Kasumi-1 (cell line): ENCODE results near the gene ADGRL3.
"Not testable (repeated sequence)": the region's sequence is repeated elsewhere in the genome, so short reads cannot be mapped to it uniquely, and the experiment has no call there.

Source experiments
- DNase-seq, 2 experiments: peaks; one replicate each; lab custom pipeline; 2025; lab: John Stamatoyannopoulos, UW

Gene ADGRL3

DNA sequence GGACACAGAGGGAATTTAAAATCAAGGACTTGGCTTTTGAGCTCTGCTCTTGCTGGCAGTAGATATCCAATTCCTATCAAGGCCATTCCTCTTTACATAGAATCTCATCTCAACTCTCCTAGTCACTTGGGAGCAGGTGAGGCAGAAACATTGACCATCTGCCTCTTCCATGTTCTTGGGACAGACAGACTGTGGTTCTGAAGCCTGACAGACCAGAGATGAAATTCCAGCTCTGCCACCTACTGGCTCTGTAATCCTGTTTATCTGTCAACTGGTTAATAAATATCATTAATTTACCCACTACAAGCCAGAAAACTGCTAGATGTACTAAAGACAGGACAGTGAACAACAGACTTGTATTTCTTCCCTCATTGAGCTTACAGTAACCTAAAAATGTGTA lies 300.8 kb downstream of the ADGRL3 start:
- no peak for DNase-seq

DNA sequence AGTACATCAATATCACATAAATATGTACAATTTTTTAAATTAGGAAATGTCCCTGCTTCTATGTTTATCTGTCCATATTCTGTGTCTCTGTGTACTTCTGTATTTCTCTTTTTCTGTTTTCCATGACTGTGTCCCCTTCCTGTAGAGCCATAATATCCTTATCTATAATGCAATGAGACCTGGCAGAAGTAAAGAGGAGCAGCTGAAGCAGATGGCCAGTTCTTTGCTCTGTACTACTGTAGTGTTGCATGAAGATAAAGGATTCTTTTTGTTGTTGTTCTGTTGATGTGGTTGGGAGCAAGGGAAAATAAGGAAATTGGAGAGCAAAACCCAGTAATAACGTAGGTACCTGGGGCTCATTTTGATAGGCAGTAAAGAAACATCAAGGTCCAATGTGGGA lies 301.7 kb downstream of the ADGRL3 start:
- DNase-seq: no peak

DNA sequence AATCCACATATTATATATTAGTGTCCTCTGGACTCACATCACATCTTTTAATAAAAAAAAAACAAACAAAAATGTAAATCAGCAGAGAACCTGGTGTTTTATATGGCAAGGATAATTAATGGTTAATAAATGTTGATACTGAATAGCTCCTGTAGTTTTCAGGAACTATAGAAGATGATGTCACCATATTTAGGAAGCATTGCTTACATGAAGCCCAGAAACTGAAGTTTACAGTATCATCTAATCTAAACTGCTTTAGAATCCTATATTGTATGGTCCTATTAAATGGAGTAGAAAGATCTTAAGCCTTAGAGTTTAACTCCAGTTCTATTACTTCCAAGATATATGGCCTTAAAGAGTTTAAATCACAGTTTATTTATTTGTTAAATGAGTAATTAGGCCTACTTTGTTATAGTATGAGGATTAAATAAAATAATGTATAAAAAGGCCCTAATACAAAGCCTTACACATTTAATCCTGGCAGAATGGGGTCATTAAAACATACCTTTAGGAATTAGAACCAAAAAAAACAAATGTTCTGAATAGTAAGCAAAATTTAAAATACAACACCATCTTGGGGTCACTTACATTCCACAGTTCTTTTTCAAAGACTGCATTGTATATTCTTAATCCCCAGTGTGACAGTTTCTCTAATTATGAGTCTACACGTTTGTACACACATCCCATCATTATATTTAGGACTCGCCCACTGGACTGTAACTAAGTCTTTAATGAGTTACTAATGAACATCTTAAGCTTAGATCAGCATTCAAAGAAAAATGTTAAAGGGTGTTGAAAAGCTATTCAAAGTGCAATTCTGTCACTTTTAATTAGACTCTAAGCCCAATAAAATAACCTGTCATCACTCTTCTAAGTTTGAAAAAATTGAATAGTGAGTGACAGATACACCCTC lies 305.9 kb downstream of the ADGRL3 start:
- DNase-seq: no peak

DNA sequence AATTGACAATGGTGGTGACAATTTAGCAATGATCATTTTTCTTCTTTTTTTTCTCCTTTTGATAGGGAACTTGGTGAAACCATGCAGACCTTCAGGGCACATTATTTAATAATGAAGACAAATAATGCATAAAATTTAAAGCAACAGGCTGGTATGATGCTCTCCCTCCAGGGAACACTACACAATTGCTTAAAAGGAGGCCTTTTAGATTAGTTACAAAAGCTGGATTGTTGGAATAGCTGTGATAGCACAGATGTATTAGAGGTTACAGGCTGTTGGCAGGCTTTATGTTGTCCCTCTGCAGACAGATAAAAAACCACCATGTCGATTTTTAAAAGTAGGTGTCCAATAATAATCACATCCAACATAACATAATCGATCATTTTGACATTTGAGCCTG lies 307.0 kb downstream of the ADGRL3 start:
- DNase-seq: no peak

DNA sequence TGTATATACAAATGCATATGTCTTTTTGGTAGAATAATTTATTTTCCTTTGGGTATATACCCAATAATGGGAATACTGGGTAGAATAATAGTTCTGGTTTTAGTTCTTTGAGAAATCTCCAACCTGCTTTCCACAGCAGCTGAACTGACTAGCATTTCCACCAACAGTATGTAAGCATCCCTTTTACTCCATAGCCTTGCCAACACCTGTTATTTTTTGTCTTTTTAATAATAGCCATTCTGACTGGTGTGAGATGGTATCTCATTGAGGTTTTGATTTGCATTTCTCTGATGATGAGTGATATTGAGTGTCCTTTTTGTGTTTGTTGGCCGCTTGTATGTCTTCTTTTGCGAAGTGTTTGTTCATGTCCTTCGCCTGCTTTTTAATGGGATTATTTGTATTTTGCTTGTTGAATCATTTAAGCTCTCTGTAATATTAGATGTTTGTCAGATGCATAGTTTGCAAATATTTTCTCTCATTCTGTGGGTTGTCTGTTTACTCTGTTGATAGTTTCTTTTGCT lies 309.7 kb downstream of the ADGRL3 start:
- not testable (repeated sequence) for DNase-seq

DNA sequence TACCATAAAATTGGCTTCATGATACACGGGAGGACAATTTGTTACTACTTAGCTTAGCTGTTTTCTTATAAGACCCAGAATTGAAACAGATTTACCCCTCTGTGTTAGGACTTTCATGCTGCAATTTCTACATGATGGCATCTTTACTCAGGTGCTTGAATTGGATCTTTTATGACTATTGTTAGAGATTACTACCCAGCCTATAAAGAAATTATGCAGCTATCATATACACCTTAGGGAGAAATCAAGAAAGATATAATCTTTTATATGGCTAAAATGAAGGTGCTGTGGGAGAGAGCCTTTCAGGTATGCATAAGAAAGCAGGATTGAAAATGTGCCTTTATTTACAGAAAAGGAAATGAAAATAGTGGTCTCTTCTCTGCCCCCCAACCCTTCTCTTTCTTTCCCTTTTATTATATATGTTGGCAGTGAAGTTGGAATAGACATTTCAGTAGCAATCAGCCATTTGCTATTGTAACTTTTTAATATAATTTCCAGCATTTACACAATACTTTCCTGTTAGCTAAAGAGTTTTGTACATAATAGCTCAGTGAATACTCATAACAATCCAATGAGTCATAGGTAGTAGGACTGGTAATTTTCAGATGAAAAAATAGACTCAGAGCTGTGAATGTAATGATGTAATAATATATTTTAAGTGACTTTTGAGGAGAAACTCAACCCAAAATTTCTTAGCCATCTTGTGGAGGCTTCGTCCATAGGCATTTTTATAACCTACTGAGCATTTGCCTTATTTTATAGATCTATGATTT lies 311.8 kb downstream of the ADGRL3 start:
- DNase-seq: no peak

DNA sequence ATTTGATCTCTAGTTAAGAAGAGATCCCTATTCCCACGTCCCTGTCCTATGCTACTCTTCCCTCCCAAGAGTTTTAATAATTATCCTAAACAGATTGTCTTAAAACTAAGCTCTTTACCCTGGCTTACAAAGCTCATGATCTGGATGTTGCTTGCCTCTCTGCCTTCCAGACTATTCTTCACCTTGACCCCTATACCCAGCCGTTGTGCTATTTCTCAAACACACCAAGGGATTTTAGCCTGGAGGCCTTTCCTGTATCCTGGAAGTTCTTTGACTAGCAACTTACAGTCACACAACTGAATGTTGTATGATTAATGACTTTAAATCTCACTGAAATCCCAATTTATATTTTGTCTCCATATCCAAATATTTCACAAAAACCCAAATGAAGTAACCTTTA lies 314.9 kb downstream of the ADGRL3 start:
- no peak for DNase-seq

DNA sequence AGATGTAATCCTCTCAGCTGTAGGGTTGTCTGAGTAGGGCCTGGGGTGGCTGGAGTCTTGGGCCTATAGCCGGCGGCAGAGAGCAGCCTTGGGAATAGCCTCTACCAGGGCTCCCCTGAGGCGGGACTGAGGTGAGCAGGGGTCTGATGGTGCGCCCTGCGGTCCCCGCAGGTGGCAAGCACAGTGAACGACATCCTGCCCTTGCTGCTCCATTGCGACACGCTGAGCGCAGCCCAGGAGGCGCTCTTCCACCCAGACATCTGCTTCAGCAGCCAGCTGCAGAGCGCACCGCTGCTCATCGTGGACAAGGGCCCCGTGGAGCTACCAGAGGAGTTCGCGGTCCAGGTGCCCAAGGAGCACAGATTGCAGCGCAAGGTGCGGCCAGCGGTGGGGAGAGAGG lies 317.0 kb downstream of the ADGRL3 start:
- no peak for DNase-seq

DNA sequence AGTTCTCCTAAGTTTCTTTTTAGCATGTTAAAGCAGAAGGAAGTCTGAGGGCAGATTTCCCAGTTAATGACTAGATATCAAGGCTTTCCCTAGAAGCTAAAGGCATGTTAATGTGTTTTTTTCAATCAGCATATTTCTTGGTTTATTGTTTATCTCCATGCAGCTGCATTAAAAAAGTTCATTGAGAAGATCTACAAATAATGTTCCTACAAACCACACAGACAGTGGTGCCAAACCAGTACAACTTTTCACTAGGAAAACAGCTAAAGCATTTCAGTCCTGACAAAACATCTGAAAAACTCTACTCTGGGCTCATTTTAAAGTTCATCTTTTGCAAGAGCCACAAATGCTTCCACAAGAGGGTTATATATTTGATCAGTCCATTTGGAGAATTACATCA lies 320.0 kb downstream of the ADGRL3 start:
- DNase-seq: no peak

DNA sequence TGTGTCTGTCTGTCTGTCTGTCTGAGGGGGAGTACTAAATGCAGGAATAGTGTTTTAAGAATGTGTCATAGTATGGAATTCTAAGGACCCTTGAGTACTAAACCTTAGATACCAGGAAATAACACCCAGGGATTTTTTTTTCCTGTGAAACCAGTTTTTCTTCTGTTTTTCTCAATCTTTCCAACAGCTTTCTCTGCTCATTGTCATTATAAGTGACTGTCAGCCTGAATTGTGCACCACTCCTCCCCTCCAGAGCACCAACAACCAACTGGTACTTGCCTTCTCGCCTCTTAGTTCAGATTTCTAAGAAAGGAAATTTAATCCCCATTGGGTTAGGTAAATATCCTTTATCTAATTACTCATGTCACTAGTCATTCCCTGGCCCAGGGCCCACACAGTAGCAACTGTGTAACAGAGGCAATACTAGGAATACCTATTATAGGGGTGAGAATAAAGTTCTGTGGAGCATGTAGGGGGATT lies 320.6 kb downstream of the ADGRL3 start:
- DNase-seq: no peak

DNA sequence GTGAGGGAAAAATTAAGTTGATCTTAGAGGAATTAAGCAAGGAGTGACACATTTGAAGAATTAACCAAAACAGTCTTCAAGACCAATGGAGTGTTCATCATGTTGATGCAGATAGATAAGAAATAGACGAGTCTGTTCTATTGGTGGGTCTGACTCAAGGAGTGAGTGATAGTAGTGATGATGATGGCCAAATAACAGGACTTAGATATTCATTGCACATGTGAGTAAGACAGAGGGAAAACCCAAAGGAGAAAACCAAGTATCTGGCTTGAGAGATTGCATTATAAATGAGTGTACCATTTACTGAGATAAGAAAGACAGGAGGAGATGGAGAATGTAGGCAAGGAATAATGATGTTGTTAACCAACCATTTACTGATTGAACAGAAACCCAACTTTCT lies 321.3 kb downstream of the ADGRL3 start:
- DNase-seq: no peak

DNA sequence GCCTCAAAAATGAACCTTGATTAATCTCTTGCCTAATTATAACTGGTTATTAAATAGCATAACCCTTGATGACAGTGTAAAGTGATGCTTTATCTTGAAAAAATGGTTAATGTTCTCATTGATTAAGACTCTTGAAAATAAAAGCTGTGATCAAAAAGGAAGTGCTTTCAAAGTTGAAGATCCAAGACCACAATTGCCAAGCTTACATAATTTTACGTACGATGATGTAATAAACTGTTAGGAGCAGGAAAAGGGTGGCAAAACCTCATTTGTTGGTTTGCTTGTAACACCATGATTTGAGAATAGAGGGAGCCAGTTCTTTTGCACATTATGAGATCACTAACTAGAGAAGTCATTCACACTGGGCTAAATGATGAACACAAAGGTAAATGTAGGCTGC lies 322.2 kb downstream of the ADGRL3 start:
- peak; percentile 10 to 28 for DNase-seq

DNA sequence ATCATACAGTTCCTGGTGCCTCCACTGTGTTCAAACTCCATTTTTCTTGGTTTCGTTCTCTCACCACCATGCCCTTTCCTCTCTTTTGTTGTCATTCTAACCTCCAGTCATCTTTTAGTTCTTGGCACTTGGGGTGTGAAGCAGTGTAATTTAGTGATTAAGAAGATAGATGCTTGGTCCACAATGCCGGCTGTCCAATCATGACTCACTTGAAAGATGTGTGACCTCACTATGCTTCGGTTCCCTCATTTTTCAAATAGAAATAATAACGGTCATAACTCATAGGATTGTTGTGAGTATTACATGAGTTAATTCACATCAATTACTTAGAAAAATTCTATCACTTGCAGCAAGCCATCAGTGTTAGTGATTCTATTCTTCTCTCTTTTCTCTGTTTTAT lies 327.8 kb downstream of the ADGRL3 start:
- no peak for DNase-seq

DNA sequence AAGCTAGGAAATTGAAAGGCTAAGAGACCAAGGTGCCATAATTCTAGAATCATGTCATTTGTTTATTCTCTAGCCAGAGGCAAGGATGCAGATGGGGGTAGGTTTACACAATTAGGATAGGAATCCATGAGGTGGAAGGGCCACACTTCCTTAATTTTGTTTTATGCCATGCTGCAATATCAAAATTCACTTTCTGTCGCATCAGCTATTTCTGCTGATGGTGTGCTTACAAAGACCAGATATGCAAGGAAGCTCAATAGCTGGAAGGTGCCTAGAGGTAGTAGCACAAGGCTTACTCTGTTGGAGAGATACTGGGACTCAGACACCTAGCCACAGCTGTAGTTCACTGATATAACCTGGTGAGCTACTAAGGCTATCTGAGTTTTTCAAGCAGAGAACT lies 328.5 kb downstream of the ADGRL3 start:
- DNase-seq: no peak

DNA sequence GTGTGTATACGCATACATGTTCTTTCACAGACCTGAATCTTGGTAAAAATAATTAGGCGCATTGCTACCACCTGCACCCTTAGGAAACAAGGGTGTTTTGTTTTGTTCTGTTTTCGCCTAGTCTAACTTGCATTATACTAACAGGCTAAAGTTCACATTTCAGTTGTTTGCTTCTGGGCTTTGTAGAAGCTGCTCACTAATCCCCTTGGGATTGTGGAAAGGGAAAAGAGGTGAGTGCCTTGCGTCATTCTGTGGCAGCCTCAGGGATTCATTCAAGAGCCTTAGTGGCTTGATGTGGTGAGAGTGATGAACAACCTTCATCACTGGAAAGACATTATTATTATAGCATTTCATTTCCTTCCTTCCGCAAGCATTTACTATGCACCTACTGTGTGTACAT lies 331.1 kb downstream of the ADGRL3 start:
- DNase-seq: no peak

DNA sequence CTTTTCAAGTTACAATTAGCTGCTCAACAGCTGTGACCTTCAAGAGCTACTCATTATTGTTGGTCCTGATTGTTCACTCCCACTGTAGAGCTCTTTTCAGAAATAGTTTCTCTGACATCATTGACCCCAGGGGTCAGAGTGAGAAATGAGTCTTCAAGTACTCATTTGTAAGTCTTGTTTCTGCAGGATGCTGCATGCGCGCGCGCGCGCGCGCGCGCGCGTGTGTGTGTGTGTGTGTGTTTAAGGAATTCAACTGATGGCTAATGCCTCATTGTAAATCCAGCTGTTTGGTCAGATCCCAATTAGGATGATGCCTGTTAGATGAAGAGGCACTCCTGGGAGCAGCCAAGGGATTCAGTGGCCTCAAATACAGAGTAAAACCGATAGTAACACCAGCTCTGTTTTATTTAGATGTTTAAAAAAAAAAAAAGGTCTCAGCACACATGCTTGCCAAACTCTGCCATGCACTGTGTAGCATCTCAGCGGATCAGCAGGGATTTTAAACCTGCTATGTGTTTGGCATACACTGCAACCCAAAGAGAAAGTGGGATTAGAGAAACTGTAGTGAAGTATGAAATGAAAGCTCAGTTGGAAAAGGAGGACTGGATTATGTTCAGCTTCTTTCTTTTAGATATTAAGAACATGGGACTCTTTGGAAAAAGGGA lies 332.3 kb downstream of the ADGRL3 start:
- no peak for DNase-seq

DNA sequence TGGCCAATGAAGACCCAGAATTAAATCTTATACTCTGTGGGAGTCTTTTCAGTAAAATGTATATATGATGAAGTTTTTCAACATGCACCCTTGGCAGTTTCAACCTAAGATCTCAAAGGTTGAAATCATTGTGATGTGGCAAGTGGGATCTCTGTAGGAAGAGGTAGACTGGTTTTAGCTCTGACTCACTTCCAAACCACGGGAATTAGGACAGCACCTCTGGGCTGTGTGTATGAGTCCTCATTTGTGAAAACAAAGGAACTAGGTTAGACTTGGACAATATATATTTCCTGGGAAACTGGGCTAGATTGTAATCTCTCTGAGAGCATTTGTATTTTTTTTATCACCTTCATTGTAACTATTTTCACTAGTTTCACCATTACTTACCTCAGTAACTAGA lies 333.0 kb downstream of the ADGRL3 start:
- DNase-seq: no peak

DNA sequence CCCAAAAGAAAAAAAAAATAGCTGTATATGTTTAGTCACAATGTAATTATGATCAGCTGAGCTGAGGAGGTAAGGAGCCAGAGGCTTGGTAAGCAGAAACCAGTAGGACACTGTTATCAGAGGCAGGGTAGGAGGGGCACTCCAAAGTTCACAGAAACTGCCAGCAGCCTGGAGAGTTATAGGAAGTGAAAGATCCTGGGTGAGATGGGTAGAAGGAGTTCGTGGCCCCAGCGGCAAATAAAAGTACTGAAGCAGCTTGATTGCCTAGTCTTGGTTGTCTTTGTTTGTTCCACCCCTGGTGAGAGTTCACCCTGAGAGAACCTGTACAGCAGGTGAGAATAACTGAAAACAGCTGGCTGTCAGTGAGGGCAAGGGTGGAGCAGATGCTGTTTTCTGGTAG lies 340.8 kb downstream of the ADGRL3 start:
- peak; percentile 17 to 34 for DNase-seq

DNA sequence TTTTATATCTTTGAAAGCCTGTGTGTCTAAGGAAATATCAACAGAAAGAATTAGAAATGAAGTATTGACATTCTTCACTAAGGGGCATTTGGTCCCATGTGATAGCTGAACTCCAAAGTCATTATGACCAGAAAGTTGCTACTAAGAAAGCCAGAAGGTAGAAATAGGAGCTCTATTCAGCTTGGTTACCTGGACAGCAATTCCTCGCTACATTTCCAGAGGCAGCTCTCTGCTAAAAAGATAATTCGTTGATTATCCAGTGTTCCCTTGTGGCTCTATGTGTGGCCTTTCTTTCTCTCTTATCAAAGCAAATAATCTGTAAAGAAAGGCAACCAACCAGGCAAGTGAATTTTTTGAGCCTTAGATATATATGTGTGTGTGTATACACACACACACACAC lies 341.3 kb downstream of the ADGRL3 start:
- DNase-seq: no peak

DNA sequence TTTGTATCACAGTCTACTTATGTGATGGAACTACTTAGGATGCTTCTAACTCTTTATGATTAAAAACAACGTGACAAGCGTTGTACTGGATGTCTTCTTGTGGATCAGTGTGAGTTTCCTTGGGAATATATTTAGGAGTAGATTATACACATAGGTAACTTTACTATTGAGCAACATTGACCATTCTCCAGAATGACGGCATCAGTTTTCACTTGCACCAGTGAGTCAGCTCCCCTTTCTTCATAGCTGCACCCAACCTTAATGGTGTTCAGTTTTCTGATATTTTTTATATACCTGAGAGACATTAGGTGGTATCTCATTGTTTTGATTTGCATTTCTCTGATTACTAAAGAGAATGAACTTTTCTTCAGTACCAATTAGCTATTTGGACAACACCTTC lies 343.9 kb downstream of the ADGRL3 start:
- no peak for DNase-seq

DNA sequence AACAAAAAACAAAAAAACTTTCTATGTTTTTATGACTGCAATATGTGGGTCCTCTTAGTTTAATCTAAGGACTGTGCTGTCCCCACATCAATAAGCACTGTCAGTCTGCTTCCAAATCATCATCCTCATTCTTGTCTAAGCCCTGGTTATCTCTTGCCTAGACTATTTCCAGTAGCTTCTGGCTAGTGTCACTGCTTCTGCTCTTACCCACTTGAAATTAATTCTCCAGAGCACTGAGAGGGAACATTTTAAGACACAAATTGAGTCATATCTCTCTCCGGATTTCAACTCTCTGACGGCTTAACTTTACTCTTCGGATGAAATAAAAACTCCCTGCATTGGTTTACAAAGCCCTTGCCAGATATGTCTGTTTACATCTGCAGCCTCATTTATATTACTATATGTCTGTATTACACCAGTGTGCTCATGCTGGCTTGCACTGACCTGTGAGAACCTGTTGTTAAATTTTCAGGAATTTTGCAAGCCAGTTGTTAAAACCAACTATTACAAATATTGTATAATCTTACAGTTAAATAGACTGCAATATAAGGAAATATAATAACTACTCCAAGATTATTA lies 345.9 kb downstream of the ADGRL3 start:
- DNase-seq: no peak

DNA sequence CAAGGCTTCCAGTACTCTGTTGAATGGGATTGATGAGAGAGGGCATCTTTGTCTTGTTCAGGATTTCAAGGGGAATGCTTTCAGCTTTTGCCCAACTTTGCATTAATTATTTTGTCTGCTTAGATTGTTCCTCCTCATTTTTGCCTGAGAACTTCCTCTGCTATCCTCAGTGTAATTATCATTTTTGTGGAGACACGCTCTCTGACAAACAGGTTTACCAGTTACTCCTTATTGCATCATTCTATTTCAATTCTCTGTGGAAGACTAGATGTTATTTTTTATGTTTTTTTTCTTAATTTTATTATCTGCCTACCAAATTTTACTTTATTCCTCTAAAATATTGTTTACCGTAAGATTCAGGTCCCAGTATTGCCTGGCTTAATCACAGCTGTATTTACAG lies 349.2 kb downstream of the ADGRL3 start:
- DNase-seq: no peak
